ENCODE measurements around the gene ZNF385C. TPM values are rescaled to one million over a fixed set of nuclear protein-coding genes. Genes with fewer than 3 reads are reported as not detected.
A peak's percentile ranks its signal among the peaks of the same experiment; 100 is the strongest.

Gene ZNF385C
- total RNA-seq, 1 donor from 2014 or later: 2.7 TPM

DNA sequence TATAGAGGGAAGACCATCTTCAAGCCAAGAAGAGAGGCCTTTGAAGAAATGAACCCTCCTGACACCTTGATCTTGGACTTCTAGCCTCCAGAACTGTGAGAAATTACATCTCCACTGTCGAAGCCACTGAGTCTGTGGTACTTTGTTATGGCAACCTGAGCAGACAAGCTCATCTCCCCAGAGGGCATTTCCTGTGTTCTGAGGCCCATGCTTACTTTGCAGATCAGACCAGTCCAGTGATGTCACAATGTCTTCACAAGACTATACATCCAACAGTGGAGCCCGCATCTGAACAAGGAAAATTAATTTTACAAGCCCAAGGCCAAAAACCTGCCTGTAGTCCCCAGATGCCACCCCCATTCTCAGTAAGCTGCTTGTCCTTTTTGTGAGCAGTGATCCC is 33.1 kb downstream of the ZNF385C start:
- no peak overlapping the region for H3K4me3 Mint-ChIP-seq (ENCODE audit: low read depth)
- peaks cover 25% of the 10 kb centered on the region for H3K27me3 Mint-ChIP-seq
- TF ChIP-seq, protein P1, sequence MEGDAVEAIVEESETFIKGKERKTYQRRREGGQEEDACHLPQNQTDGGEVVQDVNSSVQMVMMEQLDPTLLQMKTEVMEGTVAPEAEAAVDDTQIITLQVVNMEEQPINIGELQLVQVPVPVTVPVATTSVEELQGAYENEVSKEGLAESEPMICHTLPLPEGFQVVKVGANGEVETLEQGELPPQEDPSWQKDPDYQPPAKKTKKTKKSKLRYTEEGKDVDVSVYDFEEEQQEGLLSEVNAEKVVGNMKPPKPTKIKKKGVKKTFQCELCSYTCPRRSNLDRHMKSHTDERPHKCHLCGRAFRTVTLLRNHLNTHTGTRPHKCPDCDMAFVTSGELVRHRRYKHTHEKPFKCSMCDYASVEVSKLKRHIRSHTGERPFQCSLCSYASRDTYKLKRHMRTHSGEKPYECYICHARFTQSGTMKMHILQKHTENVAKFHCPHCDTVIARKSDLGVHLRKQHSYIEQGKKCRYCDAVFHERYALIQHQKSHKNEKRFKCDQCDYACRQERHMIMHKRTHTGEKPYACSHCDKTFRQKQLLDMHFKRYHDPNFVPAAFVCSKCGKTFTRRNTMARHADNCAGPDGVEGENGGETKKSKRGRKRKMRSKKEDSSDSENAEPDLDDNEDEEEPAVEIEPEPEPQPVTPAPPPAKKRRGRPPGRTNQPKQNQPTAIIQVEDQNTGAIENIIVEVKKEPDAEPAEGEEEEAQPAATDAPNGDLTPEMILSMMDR (IDR thresholded peaks at IDR 0.05; ENCODE audit: unreplicated experiment): no peak
- no peaks in the 10 kb centered on the region for H3K36me3 Mint-ChIP-seq (ENCODE audit: insufficient read depth)
- H3K27ac Mint-ChIP-seq: no peak overlapping the region
- H3K9me3 Mint-ChIP-seq (ENCODE audit: low read depth): no peaks in the 10 kb centered on the region
- H3K4me1 Mint-ChIP-seq (ENCODE audit: low read depth): no peaks in the 10 kb centered on the region
- no peak for DNase-seq (ENCODE audit: low spot score, unreplicated experiment)

DNA sequence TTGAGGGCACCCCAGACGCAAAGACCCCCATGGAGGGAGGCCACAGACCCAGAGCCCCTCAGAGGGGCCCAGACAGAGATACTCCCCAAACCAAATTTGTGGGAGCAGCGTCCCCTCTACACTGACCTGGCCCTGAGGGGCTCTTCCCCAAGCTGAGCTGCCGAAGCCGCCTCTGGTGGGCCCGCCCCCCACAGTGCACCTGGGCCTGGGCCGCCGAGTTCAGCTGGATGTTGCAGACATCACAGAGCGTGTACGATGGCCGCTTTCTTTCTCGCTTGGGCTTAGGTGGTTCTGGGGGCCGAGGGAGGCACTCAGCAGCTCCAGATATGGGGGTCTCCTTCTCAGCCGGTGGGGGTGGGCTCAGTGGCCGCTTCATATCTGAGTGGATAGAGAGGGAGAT is 35.6 kb downstream of the ZNF385C start:
- Mint-ChIP-seq H3K27me3 (peaks cover 25% of the 10 kb centered on the region), H3K4me1 (ENCODE audit: low read depth) (no peaks in the 10 kb centered on the region), H3K36me3 (ENCODE audit: insufficient read depth) (no peaks in the 10 kb centered on the region), H3K9me3 (ENCODE audit: low read depth) (no peaks in the 10 kb centered on the region), H3K4me3 (ENCODE audit: low read depth) (no peak overlapping the region), H3K27ac (no peak overlapping the region)
- TF ChIP-seq, protein P1 (IDR thresholded peaks at IDR 0.05; ENCODE audit: unreplicated experiment): no peak
- no peak for DNase-seq (ENCODE audit: low spot score, unreplicated experiment)

DNA sequence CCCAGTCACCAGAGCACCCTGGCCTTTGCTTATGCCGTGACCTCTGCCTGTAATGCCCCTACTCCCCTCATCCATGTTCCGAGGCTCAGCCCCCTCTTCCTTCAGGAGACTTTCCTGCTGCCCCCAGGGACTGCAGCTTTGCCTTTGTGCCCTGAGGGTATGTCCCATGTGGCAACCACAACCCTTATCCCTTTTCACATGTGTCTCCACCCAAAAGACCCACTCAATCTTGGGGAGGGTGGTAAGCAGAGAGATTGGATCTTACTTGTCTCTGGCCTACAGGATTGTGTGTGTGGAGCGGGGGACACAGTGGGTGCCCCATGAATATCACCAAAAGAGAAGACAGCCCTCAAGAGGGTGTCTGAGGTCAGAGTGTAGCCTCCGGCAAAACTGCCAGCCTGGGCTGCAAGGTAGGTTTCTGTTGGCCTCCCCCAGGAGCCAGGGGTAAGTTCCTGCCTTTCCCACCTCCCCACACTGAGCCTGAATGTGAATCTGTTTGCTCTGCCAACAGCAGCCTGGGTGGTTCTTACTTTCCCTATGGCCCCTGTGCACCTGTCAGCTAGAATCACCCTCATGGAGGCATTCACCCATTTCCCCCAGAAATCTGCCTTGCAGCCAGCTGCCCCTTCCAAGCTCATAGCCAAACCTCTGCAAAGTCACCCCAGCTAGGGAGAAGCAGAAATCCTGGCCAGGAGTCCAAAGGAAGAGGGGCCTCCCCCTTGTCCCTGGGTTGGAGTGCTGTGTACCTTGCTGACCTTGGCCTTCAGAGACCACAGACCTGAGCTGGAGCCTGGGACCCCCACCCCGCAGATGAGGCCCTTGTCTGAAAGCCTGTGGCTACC is 36.4 kb downstream of the ZNF385C start:
- peak overlapping the region; percentile 10 for H3K27ac Mint-ChIP-seq
- no peak overlapping the region for H3K4me3 Mint-ChIP-seq (ENCODE audit: low read depth)
- no peaks in the 10 kb centered on the region for H3K36me3 Mint-ChIP-seq (ENCODE audit: insufficient read depth)
- DNase-seq (ENCODE audit: low spot score, unreplicated experiment): no peak
- peaks cover 22% of the 10 kb centered on the region for H3K27me3 Mint-ChIP-seq
- TF ChIP-seq, protein P1 (IDR thresholded peaks at IDR 0.05; ENCODE audit: unreplicated experiment): no peak
- H3K9me3 Mint-ChIP-seq (ENCODE audit: low read depth): no peaks in the 10 kb centered on the region
- no peaks in the 10 kb centered on the region for H3K4me1 Mint-ChIP-seq (ENCODE audit: low read depth)

- H3K36me3 Mint-ChIP-seq (ENCODE audit: insufficient read depth): no peaks in the 10 kb centered on the region
- H3K4me3 Mint-ChIP-seq (ENCODE audit: low read depth): no peak overlapping the region
- H3K27ac Mint-ChIP-seq: no peak overlapping the region
- peaks cover 29% of the 10 kb centered on the region for H3K27me3 Mint-ChIP-seq
- H3K4me1 Mint-ChIP-seq (ENCODE audit: low read depth): no peaks in the 10 kb centered on the region
- H3K9me3 Mint-ChIP-seq (ENCODE audit: low read depth): no peaks in the 10 kb centered on the region
- TF ChIP-seq, protein P1 (IDR thresholded peaks at IDR 0.05; ENCODE audit: unreplicated experiment): no peak
- no peak for DNase-seq (ENCODE audit: low spot score, unreplicated experiment)
Observed at GRCh38 chr17:42060231-42060630, 38.0 kb downstream of the ZNF385C start.

DNA sequence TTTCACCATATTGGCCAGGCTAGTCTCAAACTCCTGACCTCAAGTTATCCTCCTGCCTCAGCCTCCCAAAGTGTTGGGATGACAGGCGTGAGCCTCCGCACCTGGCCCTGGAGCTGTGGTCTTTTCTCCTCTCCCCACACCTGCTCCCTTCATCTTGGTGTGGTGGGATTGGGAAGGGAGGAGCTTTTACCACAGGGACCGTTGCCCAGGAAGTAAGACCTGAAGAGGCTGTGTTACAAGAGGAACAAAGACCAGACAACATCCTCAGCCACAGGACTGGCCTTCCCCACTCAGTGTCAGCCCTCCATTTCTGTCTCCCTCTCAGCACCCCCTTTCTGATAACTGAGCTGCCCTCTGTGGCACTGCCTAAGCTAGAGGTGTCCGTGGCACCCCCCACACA is 38.5 kb downstream of the ZNF385C start:
- Mint-ChIP-seq H3K27me3 (peaks cover 29% of the 10 kb centered on the region), H3K27ac (no peak overlapping the region), H3K9me3 (ENCODE audit: low read depth) (no peaks in the 10 kb centered on the region), H3K4me3 (ENCODE audit: low read depth) (no peak overlapping the region), H3K4me1 (ENCODE audit: low read depth) (peaks cover 2% of the 10 kb centered on the region), H3K36me3 (ENCODE audit: insufficient read depth) (no peaks in the 10 kb centered on the region)
- TF ChIP-seq, protein P1 (IDR thresholded peaks at IDR 0.05; ENCODE audit: unreplicated experiment): no peak
- no peak for DNase-seq (ENCODE audit: low spot score, unreplicated experiment)
